HEK293T (cell line): ENCODE data around the gene RIOK3.

Source experiments
- CTCF ChIA-PET: fragments of 350-600 bp; formaldehyde crosslinking; extraction: SDS; loops from one replicate; lab custom pipeline; 2021; ENCODE audit warnings: antibody characterized with exemption, inconsistent platforms; lab: Yijun Ruan, JAX
- POLR2A ChIA-PET: fragments of 350-600 bp; formaldehyde crosslinking; extraction: SDS; loops from one replicate; lab custom pipeline; 2020; ENCODE audit warnings: antibody characterized with exemption, inconsistent platforms; lab: Yijun Ruan, JAX
- DNase-seq: peaks from one replicate; pipeline ENCODE4 v3.0.0; 2012; ENCODE audit warnings: mixed read lengths; ENCODE audit errors: extremely low spot score
- ARNT ChIP-seq: fragments of 450-650 bp; IDR thresholded peaks from 2 replicates; pipeline ENCODE4 v1.6.1; 2017; ENCODE audit warnings: mild to moderate bottlenecking
- BHLHE40 ChIP-seq: fragments of 450-650 bp; IDR thresholded peaks from 2 replicates; pipeline ENCODE4 v1.6.1; 2016; ENCODE audit warnings: mild to moderate bottlenecking, moderate library complexity, borderline replicate concordance
- CTBP1 ChIP-seq: fragments of 450-650 bp; IDR thresholded peaks from 2 replicates; pipeline ENCODE4 v1.6.1; 2016; ENCODE audit warnings: borderline replicate concordance
- ELF4 ChIP-seq: fragments of 450-650 bp; IDR thresholded peaks from 2 replicates; pipeline ENCODE4 v1.6.1; 2017; ENCODE audit warnings: antibody characterized with exemption
- FOXA1 ChIP-seq: fragments of 450-650 bp; IDR thresholded peaks from 2 replicates; pipeline ENCODE4 v1.6.1; 2016; ENCODE audit warnings: mild to moderate bottlenecking
- FOXK2 ChIP-seq: fragments of 450-650 bp; IDR thresholded peaks from 2 replicates; pipeline ENCODE4 v1.6.1; 2016; ENCODE audit warnings: mild to moderate bottlenecking
- FOXM1 ChIP-seq: fragments of 450-650 bp; IDR thresholded peaks from 2 replicates; pipeline ENCODE4 v1.6.1; 2017; ENCODE audit warnings: mild to moderate bottlenecking, borderline replicate concordance
- HDGF ChIP-seq: fragments of 450-650 bp; IDR thresholded peaks from 2 replicates; pipeline ENCODE4 v1.6.1; 2017; ENCODE audit warnings: antibody characterized with exemption, borderline replicate concordance
- L3MBTL2 ChIP-seq: fragments of 450-650 bp; conservative IDR thresholded peaks from 2 replicates; pipeline ENCODE4 v1.6.1; 2016; ENCODE audit warnings: mild to moderate bottlenecking
- LEF1 ChIP-seq: fragments of 450-650 bp; IDR thresholded peaks from 2 replicates; pipeline ENCODE4 v1.6.1; 2017; ENCODE audit warnings: mild to moderate bottlenecking, borderline replicate concordance
- NFRKB ChIP-seq: fragments of 450-650 bp; IDR thresholded peaks from 2 replicates; pipeline ENCODE4 v1.6.1; 2016; ENCODE audit warnings: mild to moderate bottlenecking, moderate library complexity
- SP1 ChIP-seq: fragments of 450-650 bp; IDR thresholded peaks from 2 replicates; pipeline ENCODE4 v1.6.1; 2017
- SUZ12 ChIP-seq: fragments of 450-650 bp; IDR thresholded peaks from 2 replicates; pipeline ENCODE4 v1.6.1; 2016; ENCODE audit warnings: mild to moderate bottlenecking
- TARDBP ChIP-seq: fragments of 450-650 bp; IDR thresholded peaks from 2 replicates; pipeline ENCODE4 v1.6.1; 2016
- ZNF384 ChIP-seq: fragments of 450-650 bp; IDR thresholded peaks from 2 replicates; pipeline ENCODE4 v1.6.1; 2016
- TF ChIP-seq, protein P1 (sequence below): fragments of 450-650 bp; IDR thresholded peaks from 2 replicates; pipeline ENCODE4 v1.6.1; 2016

RIOK3 gene

DNA sequence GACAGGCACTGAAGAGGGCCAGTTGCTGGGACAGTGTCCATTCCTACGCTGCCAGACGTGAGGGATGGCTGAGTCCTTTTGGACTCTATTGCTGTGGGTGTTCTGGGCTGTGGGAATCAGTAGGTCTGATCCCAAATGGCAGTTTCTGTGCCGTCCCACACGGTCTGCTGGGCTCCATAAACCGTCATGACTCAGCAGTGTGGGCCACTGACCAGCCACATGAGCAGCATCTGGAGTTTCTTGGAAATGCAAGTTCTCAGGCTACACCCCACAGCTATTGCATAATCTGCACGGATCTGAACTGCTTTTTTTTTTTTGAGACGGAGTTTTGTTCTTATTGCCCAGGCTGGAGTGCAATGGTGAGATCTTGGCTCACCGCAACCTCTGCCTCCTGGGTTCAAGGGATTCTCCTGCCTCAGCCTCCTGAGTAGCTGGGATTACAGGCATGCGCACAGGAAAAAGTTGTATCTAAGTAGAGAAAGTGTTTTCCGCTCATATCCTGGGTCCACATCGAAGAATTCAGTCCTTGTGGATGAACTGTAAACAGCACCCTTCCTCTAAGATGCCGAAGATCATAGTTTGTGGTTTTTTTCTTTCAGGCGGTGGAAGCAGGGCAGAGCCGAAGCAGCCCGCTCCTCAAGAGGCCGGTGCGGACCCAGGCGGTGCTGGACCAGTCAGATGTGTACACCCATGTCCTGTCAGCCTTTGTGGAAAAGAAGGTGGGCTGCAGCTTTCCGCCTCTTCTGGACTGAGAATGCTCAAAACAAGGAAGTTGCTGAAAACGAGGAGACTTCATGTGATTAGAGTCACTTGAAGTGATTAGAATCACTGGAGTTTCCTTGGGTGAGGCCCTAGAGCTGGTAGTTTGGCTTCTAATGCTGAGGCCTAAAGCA lies 75.7 kb downstream of the RIOK3 start:
- ChIA-PET CTCF (interaction anchor here (1.1 to 1.5 kb wide), 2 partner anchors 13 to 22 kb away, joined by 5 read pairs; no protein-coding TSS in a partner anchor), POLR2A (no interaction called here)
- no peak for DNase-seq
- no peak for TF ChIP-seq FOXA1
- TF ChIP-seq NFRKB: no peak
- TF ChIP-seq SP1: no peak
- no peak for TF ChIP-seq FOXK2
- TF ChIP-seq L3MBTL2: no peak
- no peak for TF ChIP-seq CTBP1
- TF ChIP-seq ZNF384: no peak
- no peak for TF ChIP-seq ELF4
- TF ChIP-seq SUZ12: no peak
- TF ChIP-seq LEF1: no peak
- no peak for TF ChIP-seq HDGF
- TF ChIP-seq, protein P1, sequence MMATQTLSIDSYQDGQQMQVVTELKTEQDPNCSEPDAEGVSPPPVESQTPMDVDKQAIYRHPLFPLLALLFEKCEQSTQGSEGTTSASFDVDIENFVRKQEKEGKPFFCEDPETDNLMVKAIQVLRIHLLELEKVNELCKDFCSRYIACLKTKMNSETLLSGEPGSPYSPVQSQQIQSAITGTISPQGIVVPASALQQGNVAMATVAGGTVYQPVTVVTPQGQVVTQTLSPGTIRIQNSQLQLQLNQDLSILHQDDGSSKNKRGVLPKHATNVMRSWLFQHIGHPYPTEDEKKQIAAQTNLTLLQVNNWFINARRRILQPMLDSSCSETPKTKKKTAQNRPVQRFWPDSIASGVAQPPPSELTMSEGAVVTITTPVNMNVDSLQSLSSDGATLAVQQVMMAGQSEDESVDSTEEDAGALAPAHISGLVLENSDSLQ: no peak
- no peak for TF ChIP-seq BHLHE40
- no peak for TF ChIP-seq ARNT

DNA sequence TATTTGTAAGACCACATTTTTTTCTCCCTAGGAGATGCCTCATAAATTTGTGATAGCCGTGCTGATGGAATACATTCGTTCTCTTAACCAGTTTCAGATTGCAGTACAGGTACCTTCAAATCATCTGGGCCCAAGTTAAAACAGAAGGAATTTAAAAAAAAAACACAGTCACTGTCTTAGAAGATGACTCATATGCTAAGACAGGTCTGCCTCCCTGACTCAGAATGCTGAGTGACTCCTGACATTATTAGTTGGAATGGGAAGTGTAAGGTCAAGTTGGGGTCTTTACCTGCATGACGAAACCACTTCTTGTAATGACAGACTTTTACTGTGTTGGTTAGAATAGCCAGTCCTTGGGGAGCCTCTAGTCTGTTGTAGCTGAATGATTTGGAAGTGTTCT lies 76.5 kb downstream of the RIOK3 start:
- ChIA-PET POLR2A (no interaction called here), CTCF (no interaction called here)
- DNase-seq: no peak
- TF ChIP-seq L3MBTL2 (no peak), SUZ12 (no peak), SP1 (no peak), TARDBP (no peak), NFRKB (no peak), LEF1 (no peak), ARNT (no peak), BHLHE40 (no peak)

DNA sequence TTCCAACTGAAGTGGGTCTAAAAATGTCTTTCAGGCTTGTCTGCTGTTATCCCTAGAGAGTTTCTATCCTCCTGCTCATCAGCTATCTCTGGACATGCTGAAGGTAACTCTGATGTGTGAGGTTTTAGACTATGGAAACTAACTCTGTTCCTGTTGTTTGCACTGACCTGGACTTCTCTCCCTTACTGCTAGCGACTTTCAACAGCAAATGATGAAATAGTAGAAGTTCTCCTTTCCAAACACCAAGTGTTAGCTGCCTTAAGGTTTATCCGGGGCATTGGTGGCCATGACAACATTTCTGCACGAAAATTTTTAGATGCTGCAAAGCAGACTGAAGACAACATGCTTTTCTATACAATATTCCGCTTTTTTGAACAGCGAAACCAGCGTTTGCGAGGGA lies 77.1 kb downstream of the RIOK3 start:
- DNase-seq: no peak

DNA sequence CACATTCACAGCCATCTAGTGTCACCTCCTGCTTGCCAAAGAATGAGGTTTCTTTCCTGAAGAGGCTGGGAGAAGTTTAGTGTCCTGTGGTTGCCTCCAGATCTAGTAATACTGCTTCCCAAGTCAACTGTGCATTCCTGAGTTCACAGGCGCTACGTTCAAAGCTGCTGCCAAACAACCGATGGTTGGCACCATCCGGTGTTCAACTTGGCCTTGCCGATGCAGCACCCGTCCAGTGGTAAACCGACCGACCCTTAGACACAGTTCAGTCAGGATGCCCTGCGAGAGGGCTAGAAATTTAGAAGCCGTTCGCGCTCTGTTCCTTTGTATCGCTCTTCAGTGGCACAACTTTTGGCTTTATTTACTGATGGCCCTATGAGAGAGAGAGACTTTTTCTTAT lies 78.8 kb downstream of the RIOK3 start:
- TF ChIP-seq HDGF (no peak), FOXA1 (no peak), SP1 (no peak), ZNF384 (no peak), CTBP1 (no peak), ELF4 (no peak), FOXK2 (no peak), LEF1 (no peak), SUZ12 (no peak), L3MBTL2 (no peak), FOXM1 (no peak), TARDBP (no peak), ARNT (no peak), BHLHE40 (no peak), NFRKB (no peak)
- TF ChIP-seq, protein P1: no peak
- CTCF ChIA-PET: interaction anchor here (0.6 kb wide), 1 partner anchor 13 kb away, joined by 3 read pairs; no protein-coding TSS in a partner anchor
- DNase-seq: no peak
- POLR2A ChIA-PET: no interaction called here

More for the DNA sequence above, 77.1 kb downstream of the RIOK3 start:
- POLR2A ChIA-PET: no interaction called here
- no peak for TF ChIP-seq NFRKB
- TF ChIP-seq, protein P1: no peak
- no peak for TF ChIP-seq L3MBTL2
- no peak for TF ChIP-seq HDGF
- CTCF ChIA-PET: no interaction called here
